Hematopoietic multipotent progenitor cell treated with erythropoietin and hydrocortisone succinate and interleukin-3 and kit ligand, for 15 days (in vitro differentiated cells): ENCODE data around the gene SH2D2A.

ENCODE experiments used
- DNase-seq: peaks from one replicate; pipeline ENCODE4 v3.0.0-alpha.2; 2015; ENCODE audit warnings: low spot score

The SH2D2A gene

DNA sequence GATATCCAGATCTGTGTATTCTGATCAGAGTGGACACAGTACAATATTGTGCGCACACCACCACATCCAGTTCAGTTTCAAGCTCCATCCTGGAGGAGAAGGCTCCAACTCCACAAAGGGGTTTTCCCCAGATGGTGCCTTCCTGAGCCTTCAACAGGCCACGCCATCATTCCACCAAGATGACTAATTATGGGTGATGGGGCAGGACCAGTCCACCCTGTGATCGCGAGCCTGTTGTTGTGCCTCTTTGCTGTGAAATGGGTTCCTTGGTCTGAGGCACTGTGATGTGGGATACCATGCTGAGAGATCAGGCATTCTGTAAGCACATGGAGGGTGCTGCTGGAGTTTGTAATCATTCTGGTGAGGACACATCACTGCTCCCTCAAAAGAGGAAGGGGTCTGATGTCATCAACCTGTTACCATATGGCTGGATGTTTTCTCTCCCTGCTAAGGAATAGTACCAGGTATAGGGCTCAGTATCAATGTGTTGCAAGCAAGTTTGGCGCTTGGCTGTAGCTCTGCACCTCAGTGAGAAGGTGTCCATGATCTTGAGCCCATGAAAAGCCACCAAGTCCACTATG, 6.7 kb upstream of the SH2D2A start:
- DNase-seq: no peak

GRCh38 chr1:156822680-156823079, 6.0 kb upstream of the SH2D2A start:
- no peak for DNase-seq

DNA sequence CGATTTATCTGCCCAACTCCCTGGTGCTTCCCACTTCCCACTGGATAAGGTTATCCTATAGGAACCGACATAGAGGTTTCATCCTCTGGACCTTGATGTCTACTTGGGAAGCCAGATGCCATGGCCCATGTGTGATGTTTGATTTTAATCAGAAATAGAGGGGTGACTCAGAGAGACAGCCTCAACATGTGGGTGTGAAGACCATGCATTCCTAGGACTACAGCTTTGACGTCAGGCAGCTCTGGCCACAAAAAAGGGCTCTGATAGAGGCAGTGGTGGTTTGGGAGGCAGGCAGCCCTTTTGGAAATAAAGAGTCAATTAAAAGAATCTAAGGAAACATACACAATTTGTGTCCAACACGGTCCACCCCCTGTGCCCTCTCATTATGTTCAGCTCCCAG, 5.2 kb upstream of the SH2D2A start:
- DNase-seq: no peak

GRCh38 chr1:156815961-156816422, 656 bp downstream of the SH2D2A start:
- DNase-seq: no peak

- DNase-seq: no peak
Measured at GRCh38 chr1:156815307-156815826, 1.3 kb downstream of the SH2D2A start.

DNA sequence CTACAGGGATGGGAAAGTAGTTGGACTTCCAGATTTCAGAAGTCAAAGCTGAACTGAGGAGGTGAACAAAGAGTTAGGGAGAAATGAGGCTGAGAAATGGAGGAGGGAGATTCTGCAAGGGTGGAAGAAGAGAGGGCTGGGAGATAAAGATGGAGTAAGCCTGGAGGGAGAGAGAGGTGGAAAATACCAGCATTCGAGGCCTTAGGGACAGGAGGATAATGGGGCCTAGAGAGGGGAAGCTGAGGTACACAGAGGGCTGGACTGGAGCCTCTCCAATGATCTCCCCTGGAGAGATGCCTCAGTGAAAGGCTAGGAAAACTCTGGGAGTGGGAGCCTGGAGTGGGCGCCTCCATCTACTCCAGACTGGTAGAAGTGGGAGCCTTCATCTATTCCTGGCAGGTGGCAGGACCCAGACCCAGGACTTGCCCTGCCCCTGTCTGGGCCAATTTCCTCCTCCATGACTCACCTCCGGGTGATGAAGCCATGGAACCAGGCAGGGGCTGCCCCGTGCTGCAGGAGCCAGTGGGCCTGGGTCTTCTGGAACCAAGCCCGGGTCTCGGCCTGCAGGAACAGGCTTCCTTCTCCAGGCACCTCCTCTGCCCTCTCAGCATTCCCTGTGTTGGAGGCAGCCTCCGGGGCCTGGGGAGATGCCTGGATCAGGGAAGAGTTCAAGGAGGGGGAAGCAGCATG, 1.9 kb downstream of the SH2D2A start:
- DNase-seq: no peak

- peak; percentile 20 for DNase-seq
Measured at GRCh38 chr1:156813750-156814570, 2.7 kb downstream of the SH2D2A start.

DNA sequence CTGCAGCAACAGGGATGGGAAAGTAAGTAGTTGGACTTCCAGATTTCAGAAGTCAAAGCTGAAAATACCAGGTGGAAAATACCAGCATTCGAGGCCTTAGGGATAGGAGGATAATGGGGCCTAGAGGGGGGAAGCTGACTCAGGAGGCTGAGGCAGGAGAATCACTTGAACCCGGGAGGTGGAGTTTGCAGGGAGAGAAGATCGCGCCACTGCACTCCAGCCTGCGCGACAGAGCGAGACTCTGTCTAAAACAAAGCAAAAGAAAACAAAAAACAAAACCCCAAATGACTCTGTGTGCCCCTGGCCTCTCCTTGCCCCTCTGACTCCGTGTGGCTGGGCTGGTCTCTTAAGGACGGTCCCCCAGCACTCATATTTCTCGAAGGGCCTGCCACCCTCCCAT, 3.4 kb downstream of the SH2D2A start:
- DNase-seq: no peak

GRCh38 chr1:156812293-156812990, 4.2 kb downstream of the SH2D2A start:
- DNase-seq: no peak

DNA sequence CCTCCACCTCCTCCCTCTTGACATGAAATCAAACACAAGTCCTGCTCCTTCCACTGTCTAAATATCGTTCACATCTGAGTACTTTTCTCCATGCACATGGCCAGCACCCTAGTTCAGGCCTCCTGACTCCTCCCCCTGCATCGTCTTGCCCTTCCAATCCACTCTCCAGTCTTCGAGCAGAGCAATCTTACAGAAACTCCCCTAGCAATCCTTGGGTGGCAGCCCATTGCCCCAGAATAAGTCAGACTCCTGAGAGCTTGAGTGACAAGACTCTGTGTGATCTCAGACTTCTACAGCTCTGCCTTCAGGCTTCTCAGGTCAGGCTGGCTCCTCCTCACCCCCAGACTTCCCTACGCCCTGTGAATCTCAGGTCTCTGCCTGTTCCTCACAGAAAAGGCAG, 5.5 kb downstream of the SH2D2A start:
- no peak for DNase-seq

GRCh38 chr1:156809711-156810366, 6.8 kb downstream of the SH2D2A start:
- no peak for DNase-seq

DNA sequence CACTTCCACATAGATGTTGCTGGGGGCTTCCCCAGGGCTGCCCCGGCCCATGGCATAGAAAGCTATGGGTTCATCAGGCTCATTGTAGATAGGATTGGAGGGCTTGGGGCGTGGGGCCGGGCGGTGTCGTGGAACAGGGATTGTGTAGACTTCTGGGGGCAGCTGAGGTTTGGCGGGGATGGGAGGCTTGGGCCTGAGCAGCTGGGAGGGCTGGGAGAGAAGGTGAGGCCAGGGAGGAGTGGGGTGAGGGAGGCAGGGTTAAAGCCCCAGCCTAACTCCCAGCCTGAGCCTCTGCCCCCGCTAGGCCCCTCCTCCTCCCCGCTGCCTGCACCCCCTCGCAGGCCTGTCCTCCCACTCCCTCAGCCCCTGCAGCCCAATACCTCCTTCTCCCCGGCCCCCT, 7.4 kb downstream of the SH2D2A start:
- DNase-seq: no peak

GRCh38 chr1:156808186-156809030, 8.2 kb downstream of the SH2D2A start:
- DNase-seq: no peak

DNA sequence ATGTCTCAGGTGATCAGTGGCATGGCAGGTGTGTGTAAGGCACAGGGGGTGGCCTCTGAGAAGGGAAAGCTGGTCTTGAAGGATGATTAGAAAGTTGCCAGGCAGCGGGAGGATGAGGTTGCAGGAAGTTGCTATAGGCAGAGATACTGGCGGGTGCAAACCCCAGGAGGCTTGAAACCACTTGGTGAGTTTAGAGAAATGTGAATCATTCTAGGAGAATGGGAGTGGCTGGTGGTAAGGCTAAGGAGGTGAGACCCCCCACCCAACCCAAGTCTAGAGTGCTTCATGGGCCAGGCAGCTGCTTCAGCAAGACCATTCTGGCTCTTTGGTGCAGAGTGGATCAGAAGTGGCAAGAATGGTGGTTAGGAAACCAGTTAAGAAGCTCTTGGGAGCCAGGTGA, 9.0 kb downstream of the SH2D2A start:
- no peak for DNase-seq

DNA sequence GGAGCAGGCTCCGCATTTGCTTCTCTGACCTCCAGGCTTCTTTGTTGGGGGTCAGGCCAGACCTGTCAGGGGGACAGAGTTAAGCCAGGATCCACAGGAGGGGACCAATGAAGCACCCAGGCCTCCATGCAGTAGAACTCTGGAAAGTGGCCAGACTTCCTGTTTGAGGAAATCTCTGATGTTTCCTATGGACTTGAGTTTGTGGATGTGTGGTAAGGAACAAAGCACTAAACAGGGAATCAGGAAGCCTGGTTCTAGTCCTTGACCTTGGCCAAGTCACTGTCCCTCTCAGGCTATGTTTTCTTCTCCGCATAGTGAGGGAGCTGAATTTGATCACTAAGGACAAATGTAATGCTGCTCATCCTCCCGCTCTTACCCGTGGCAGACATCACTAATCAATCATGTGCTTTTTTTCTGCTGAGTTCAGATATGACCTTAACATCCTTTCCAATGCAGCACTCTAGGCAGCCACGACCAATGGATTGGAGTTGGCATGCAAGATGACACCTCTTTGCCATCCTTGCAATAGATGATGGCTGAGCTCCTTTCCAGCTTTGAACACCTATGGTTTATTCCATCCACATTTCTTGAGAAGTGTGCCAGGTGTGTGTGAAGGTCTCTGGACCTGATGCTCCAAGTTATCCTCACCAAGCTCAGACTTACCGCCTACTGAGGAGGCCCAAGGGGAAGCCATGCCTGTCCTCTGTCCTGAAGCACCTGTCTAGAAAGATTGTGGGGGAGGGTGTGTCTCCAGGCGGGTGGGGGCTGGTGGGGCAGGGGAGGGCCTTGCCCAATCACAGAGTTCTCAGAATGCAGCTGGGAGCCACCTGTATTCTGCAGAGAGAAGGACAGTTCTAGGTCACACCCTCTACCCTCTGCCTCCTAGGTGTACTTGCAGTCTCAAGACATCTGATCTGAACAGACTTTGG, 9.9 kb downstream of the SH2D2A start:
- DNase-seq: no peak

- no peak for DNase-seq
Measured at GRCh38 chr1:156805766-156806511, 10.7 kb downstream of the SH2D2A start.

- DNase-seq: no peak
Measured at GRCh38 chr1:156804572-156805243, 11.9 kb downstream of the SH2D2A start.

DNA sequence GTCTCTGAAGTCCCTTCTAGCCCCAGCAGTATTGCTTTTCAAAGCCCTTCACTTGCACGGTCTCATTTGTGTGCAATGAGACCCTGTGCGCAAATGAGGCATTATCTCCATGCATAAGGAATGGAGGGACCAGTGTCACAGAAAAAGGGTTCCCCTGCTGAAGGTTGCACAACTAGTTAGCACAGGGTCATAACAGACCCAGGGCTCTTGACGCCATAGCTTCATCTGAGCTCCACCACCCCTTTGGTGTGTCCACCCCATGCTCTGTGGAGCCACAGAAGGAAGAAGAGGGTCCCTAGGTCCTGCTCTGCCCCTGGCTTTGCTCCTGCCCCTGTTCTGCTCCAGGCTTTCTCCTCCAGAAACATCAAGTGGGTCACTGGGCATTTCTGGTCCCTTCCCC, 12.6 kb downstream of the SH2D2A start:
- no peak for DNase-seq
